HL-60/S4 treated with retinoic acid at 250 ng/mL for 4 days and 3 days (cell line): ENCODE data around the gene ADK.

Source experiments
- in situ Hi-C: fragments of 300-500 bp; cut with MboI; formaldehyde crosslinking; loops from 2 replicates; pipeline ENCODE4 v1.7.0; 2022; ENCODE audit warnings: low sequenced_read_pairs

ADK gene

DNA sequence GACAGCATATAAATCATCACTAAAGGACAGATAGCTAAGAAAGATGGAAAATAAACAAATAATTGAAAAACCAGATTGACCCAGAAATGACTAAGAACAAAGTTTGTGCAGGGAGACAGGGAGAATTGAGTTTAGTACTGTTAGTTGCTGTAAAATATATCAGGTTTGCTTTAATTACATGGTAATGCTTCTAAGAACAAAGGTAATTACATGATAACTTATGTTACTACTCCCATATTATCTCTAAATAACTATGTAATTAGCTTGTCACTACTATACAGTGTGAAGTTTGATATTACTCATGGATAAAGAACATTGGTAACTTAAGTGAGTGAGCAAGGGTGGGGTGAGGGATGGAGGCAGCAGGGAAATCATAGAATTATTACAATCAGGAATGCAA, 540.1 kb downstream of the ADK start:
- in situ Hi-C loops, result no loop called here

DNA sequence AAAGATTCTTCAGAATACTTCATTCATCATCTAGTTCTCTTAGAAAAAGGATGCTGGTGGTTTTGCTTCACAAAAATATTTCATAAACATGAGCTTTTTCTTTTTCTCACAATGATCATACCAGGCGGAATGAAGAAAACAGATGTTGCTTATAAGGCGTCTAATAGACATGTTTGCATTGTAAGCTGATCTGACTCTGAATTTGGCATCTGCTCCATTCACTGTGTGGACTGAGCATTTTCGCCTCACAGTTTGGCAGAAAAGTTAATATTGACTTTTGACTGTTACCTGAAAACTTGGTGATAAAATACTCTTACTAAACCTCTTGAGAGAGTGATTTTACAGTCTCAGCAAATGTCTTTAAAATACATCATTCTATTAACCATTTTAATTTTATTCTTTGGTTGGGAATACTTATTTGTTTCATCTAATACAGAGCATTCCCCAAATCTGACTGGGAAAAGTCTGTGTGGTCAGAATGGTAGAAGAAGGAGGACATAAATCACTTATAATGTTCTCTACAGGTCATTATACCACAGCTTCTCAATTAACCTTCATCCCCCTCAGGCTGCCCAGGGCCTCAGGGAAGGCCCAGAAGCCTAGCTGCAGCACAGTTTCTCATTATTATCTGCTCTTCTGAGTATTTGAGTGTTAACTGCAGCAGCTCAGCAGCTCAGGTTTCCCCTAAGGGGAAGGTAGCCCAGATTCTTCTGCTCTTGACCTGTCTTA, 553.8 kb downstream of the ADK start:
- in situ Hi-C loops, result no loop called here

DNA sequence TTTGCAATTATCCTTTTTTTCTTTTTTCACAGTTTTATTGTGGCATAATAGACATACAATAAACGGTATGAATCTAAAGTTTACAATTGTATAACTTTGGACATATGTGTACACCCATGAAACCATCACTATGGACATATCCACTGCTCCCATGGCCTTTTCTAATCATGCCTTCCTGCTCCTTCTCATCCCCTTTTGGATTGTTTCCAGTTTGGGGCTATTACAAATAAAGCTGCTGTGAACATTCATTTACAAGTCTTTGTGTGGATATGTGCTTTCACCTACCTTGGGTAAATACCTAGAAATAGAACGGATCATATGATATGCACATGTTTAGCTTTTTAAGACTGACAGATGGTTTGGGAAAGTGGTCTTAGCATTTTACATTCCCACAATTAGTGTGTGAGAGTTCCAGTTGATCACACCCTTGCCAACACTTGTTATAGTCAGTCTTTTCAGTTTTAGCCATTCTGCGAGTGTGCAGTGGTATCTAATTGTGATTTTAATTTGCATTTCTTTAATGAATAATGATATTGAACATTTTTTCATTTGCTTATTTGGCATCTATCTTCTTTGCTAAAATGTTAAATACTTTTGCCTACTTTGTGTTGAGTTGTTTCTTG, 554.4 kb downstream of the ADK start:
- in situ Hi-C loops, result no loop called here

DNA sequence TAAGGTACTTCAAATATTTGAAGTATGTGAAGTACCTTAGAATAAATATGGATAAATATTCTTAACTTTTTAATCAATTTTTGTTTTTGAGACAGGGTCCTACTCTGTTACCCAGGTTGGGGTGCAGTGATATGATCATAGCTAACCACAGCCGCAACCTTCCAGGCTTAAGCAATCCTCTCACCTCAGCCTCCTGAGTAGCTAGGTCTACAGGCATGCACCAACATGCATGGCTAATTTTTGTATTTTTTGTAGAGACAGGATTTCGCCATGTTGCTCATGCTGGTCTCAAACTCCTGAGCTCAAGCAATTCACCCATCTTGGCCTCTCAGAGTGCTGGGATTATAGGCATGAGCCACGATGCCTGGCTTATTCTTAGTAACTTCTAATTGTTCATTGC, 555.9 kb downstream of the ADK start:
- in situ Hi-C loops, result no loop called here

DNA sequence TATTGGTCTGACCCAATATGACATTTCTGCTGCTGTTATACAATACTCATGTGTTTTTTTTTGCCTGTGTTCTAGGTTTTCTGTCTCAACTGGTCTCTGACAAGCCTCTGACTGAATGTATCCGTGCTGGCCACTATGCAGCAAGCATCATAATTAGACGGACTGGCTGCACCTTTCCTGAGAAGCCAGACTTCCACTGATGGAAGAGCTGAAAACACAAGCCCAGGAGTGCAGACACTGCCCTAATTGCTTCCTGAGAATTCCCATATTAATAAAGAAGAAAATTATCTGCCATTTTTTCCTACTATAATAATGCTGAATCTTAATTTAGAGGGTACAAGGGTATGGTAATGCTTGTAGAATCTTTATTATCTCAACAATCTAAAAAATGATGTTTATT, 557.2 kb downstream of the ADK start:
- in situ Hi-C loops, result no loop called here

DNA sequence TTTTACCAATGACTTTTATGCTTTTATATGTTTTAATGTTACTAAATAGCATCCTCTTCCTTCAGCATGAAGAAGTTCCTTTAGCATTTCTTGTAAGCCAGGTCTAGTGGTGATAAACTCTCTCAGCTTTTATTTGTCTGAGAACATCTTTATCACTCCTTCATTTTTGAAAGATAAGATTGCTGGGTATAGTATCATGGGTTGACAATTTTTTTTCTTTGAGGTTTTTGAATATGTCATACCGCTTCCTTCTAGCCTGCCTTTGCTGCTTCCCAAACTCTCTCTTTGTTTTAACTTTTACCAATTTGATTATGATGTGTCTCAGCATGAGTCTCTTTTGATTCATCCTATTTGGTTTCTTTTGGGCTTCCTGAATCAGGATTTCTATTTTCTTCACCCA, 567.2 kb downstream of the ADK start:
- in situ Hi-C loops, result no loop called here

DNA sequence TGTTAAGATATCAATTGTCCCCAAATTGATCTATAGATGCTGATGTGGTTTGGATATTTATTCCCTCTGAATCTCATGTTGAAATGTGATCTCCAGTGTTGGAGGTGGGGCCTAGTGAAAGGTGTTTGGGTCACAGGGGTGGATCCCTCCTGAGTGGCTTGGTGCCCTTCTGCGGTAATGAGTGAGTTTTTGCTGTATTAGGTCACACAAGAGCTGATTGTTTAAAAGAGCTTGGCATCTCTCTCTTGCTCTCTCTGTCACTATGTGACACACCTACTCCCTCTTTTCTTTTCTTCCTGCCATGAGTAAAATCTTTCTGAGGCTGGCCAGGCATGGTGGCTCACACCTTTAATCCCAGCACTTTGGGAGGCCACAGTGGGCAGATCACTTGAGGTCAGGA, 577.2 kb downstream of the ADK start:
- in situ Hi-C loops, result no loop called here

DNA sequence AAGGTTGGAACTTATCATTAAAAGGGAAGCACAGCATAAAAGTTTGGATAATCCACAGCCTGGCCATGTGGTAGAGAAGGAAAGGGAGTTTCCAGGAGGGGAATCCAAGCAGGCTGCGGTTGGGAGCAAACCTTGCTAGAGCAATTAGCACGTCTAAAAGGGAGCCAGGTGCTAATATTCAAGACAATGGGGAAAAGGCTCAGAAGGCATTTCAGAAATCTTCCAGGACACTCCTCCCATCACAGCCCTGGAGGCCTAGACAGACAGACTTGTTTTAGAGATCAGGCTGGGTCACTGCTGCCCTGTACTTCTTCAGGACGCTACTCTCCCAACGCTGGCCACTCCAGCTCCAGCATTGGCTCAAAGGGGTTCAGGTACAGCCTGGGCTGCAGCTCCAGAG, 579.2 kb downstream of the ADK start:
- in situ Hi-C loops, result no loop called here

DNA sequence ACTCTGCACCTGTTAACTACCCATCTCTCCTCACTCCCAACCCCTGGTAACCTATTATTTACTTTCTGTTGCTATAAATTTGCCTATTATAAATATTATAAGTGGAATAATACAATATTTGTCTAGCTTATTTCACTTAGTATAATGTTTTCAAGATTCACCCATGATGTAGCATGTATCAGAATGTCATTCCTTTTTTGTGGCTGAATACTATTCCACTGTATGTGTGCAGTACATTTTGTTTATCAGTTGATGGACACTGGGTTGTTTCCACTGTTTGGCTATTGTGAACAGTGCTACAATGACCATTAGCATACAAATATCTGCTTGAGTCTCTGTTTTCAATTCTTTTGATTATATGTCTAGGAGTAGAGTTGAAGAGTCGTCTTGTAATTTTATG, 582.6 kb downstream of the ADK start:
- in situ Hi-C loops, result no loop called here

DNA sequence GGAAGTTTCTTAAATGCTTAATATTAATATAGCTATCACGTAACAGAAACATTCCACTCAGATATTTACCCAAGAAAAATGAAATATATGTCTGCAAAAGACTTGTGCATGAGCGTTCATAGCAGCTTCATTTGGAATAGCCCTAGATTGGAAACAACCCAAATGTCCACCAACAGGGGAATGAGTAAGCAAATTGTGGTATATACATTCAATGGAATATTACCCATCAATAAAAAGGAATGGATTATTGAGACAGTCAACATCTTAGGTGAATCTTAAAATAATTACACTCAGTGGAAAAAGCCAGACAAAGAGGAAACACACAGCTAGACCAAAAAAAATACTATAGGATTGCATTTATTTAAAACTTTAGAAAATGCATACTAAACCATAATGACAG, 585.0 kb downstream of the ADK start:
- in situ Hi-C loops, result no loop called here

DNA sequence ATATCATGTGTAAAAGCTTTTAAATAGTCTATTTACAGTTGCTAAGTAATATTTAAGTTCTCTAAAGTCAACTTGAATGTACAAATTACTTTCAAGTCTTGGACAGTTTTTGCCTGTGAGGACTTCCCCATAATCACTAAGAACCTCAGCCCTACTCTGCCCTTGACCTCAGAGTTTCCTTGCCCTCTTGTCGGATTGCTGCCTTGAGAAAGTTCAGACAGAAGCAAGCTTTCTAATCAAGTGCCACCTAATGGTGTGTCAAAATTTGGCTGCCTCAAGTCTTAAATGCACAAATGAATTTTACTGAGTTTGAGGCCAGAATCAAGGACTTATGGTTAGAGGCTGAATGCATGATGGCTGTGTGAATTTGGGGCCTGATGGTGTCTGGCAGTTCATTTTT, 587.0 kb downstream of the ADK start:
- in situ Hi-C loops, result no loop called here

DNA sequence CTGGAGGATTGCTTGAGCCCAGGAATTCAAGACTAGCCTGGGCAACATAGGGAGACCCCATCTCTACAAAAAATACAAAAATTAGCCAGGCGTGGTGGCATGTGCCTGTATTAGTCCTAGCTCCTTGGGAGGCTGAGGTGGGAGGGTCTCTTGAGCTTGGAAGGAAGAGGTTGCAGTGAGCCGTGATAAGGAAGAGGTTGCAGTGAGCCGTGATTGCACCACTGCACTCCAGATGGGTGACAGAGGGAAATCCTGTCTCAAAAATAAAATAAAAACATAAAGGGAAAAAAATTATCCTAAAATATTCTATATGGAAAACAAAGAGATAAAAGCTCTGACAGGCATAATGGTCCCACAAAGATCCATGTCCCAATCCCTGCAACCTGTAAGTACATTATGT, 587.5 kb downstream of the ADK start:
- in situ Hi-C loops, result no loop called here

DNA sequence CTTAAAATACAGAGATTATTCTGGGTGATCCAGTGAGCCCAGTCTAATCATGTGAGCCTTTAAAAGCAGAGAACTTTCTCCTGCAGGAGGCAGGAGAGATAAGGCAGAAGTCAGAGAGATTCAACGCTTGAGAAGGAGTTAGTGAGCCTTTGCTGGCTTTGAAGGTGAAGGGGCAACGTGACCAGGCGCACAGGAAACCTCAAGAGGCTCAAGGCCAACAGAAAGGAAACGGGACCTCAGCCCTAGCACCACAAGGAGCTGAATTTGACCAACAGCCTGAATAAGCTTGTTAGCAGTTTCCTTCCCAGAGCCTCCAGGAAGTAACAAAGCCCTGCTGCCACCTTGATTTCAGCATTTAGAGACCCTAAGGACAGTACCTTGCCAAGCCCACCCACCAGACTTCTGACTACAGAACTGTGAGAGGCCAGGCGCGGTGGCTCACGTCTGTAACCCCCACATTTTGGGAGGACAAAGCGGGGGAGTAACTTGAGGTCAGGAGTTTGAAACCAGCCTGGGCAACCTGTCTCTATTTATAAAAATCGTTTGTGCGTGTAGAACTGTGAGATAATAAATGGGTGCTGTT, 588.1 kb downstream of the ADK start:
- in situ Hi-C loops, result no loop called here

DNA sequence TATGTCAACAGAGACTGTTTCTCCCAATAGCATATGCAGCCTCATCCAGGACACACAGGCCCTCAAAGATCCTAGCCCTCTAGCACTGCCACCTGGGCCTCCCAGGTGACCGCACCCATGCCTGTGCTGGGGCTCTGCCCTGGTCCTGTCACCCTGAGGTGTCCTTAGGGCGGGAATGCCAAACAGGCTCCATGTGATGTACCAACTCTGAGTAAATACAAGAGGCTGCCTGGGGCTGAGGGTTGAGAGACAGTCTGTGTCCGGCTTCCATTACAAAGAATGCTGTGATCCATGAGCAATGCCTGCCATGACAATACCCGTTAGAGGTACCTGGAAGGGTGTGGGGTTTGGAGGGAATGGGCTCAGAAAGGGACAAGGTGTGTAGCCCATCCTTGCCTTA, 592.4 kb downstream of the ADK start:
- in situ Hi-C loops, result no loop called here

DNA sequence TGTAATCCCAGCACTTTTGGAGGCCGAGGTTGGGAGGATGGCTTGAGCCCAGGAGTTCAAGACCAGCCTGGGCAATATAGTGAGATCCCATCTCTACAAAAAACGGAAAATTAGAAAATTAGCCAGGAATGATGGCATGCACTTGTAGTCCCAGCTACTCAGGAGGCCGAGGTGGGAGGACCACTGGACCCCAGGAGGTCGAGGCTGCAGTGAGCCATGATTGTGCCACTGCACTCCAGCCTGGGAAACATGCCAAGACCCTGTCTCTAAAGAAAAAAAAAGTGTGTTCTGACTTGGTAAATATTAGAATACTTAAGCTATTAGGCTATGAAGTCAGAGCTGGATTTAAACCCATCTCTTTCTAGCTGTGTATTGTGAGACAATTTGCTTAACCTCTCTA, 594.4 kb downstream of the ADK start:
- in situ Hi-C loops, result no loop called here

DNA sequence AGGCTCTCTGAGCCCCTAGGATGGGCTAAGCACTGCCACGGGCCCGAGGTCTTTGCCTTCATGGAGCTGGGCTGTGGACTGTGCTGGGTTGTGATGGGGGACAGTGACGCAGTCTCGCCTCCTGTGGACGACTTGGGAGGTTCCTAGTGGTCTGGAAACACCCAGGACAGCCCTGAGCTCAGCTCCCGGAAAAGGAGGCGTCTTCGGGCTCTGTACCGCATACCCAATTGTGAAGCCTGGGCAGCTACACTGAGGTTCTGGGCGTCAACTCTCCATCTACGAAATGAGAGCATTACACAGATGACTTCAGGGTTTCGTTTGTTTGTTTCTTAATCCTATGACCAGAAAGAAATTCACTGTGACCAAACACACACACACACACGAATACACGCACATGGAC, 595.8 kb downstream of the ADK start:
- in situ Hi-C loops, result no loop called here

DNA sequence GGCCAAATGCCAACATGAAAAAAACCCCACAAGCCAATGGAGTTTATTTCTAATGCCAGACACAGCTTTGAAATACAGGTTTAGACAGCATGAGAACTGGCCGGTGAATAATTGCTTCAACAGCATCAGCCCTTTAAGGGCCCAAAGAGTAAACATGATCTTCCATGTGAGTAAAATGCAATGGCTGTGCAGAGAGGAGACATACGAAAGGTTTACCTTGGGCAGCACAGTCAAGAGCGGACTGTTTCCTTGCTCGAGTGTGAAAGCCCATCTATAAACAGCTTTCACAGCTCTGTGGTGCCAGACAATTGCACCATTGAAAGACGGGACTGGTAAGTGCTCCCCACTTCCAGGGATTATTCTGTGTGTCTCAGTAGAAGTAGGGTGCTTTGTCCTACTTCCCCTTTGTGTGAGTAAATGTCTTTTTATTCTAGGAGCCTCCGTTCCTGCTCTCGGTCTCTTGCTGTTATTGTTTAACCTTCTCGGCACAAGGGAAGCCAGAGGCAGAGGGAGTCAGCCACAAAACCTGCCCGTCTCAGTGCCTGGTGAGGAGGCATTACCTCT, 597.5 kb downstream of the ADK start:
- in situ Hi-C loops, result no loop called here

DNA sequence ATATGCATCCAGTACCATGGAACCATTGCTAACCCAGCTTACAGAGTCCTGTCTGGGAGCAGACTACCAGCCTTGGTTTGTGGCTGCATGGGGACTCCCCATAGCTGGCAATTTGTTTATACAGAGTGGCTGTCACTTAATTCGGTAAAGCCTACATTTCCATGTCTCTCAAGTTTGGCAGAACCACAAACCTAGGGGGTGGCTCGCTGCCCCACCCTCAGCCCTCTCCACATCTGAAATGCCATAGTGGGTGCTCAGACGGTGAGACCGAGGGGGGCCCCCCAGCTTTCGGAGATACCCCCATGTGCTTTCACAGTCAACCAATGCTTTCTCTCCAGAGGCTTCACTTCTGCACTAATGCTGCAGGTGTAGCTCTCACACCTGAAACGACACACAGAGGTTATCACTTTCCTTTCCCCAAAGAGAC, 599.8 kb downstream of the ADK start:
- in situ Hi-C loops, result no loop called here

DNA sequence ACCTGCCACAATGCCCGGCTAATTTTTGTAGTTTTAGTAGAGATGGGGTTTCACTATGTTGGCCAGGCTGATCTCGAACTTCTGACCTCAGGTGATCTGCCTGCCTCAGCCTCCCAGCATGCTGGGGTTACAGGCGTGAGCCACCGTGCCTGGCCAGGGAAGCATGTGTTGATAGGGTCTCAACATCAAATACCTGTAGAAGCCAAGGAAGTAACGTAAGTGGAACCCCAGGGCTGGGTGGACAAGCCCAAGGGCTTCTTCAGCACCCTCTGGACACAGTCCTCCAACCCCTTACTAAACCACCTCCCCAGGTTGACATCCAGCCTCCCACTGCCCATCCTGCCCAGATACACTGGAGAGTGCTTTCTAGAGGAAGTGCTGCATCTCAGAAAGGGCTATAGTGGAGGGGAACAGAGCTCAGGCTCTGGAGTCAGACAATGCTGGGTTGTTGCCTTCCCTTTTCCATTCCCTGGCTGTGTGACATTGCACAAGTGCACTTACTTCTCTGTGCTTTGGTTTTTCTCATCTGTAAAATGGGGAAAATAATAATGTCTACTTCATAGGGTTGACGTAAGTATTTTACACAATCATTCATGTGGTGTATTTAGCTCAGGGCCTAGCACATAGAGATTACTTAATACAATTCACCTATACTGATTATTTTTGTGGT, 601.5 kb downstream of the ADK start:
- in situ Hi-C loops, result no loop called here

DNA sequence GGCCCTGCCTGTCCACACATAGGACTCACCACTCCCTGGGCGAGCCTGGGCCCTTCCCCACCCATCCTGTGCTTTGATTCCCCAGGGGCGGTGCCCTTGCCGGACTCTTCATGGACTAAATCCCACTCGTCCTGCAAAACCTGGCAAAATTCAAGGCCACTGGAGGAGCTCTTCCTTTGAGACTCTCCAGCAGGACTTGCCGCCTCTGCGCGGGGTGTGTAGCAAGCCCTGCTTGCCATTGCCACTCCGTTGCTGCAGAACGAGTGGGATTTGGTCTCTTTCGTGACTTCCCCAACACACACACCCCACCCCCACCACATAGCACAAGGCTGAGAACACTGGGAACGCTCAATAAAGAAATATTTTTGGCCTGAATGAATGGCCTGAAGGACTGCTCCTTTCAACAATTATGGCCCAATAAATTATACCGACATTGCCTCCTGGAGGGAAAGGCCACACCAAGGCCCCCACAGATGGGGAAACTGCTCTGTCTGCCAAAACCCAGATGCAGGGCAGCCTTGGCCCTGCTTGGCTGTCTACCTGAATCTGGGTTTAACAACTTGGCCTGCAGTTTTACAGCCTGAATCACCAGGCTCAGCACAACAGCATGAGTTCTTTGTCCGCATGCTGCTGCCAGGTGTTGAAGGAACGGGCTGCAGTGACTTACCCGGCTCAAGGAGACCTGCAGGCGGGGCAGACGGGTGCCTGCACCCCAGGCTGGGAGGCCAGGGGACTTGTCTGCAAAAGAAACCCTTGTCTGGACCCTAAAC, 602.6 kb downstream of the ADK start:
- in situ Hi-C loops, result no loop called here

DNA sequence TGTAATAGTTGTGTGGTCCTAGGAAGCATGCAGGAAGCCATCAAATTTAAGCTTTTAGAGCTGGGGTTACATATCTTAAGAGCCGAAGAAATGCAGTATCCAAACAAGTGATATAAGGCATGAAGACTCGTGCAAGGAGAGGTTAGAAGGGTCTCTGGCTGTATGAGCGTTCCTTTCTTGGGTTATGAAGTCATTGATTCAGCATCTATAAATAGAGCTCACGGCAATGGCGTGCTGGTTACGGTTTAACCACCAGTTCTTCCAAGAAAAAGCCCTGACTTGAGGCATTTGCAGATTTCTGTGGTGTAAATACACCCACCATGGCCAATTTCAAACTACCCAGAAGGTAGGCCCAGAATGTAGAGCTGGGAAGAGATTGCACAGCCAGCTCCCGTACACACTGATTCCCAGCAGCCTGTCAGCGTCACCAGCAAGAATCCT, 603.4 kb downstream of the ADK start:
- in situ Hi-C loops, result no loop called here
